Cerebellar cortex (tissue), 1 donor: ENCODE results near the gene RAB11FIP4.

Source experiments
- DNase-seq: peaks from one replicate; pipeline ENCODE4 v3.0.0-alpha.2; 2015; ENCODE audit warnings: low spot score

Gene RAB11FIP4

GRCh38 chr17:31484821-31485220 lies 93.3 kb downstream of the RAB11FIP4 start:
- DNase-seq = no peak

- DNase-seq = no peak
Observed at GRCh38 chr17:31486351-31487062, 95.0 kb downstream of the RAB11FIP4 start.

- DNase-seq = no peak
Observed at GRCh38 chr17:31487063-31487647, 95.7 kb downstream of the RAB11FIP4 start.

- peak; percentile 90 for DNase-seq
Observed at GRCh38 chr17:31487648-31488263, 96.3 kb downstream of the RAB11FIP4 start.

GRCh38 chr17:31488264-31488981 lies 96.9 kb downstream of the RAB11FIP4 start:
- DNase-seq = no peak

- DNase-seq = no peak
Observed at GRCh38 chr17:31488982-31489294, 97.5 kb downstream of the RAB11FIP4 start.

GRCh38 chr17:31489295-31490018 lies 98.0 kb downstream of the RAB11FIP4 start:
- no peak for DNase-seq

- no peak for DNase-seq
Observed at GRCh38 chr17:31490019-31490650, 98.7 kb downstream of the RAB11FIP4 start.

GRCh38 chr17:31490671-31491375 lies 99.3 kb downstream of the RAB11FIP4 start:
- DNase-seq = no peak

GRCh38 chr17:31491376-31492131 lies 100.1 kb downstream of the RAB11FIP4 start:
- no peak for DNase-seq

GRCh38 chr17:31492206-31492605 lies 100.7 kb downstream of the RAB11FIP4 start:
- DNase-seq = no peak

- no peak for DNase-seq
Observed at GRCh38 chr17:31492880-31493655, 101.6 kb downstream of the RAB11FIP4 start.

- DNase-seq = no peak
Observed at GRCh38 chr17:31493656-31494155, 102.2 kb downstream of the RAB11FIP4 start.

- DNase-seq = no peak
Observed at GRCh38 chr17:31494259-31495021, 103.0 kb downstream of the RAB11FIP4 start.

GRCh38 chr17:31495022-31495885 lies 103.8 kb downstream of the RAB11FIP4 start:
- no peak for DNase-seq

- no peak for DNase-seq
Observed at GRCh38 chr17:31496097-31496496, 104.6 kb downstream of the RAB11FIP4 start.

- DNase-seq = no peak
Observed at GRCh38 chr17:31496601-31497000, 105.1 kb downstream of the RAB11FIP4 start.

GRCh38 chr17:31497431-31497830 lies 106.0 kb downstream of the RAB11FIP4 start:
- DNase-seq = no peak
